IPS-11a (cell line): ENCODE data around the gene SEMA3E.
"Not testable (repeated sequence)": the region's sequence is repeated elsewhere in the genome, so short reads cannot be mapped to it uniquely, and the experiment has no call there.

ENCODE experiments used
- H3K4me3 ChIP-seq: one replicate; pipeline ENCODE4 v1.5.1; 2013; ENCODE audit warnings: low read depth, low read length, control low read depth

Gene SEMA3E

GRCh38 chr7:83562960-83563359, 86.0 kb downstream of the SEMA3E start:
- H3K4me3 ChIP-seq, result no peak overlapping the region

GRCh38 chr7:83562289-83562688, 86.7 kb downstream of the SEMA3E start:
- no peak overlapping the region for H3K4me3 ChIP-seq

- H3K4me3 ChIP-seq, result no peak overlapping the region
Observed at GRCh38 chr7:83559887-83560286, 89.1 kb downstream of the SEMA3E start.

- H3K4me3 ChIP-seq, result not testable (repeated sequence)
Observed at GRCh38 chr7:83552556-83552955, 96.4 kb downstream of the SEMA3E start.

GRCh38 chr7:83550100-83550499, 98.8 kb downstream of the SEMA3E start:
- H3K4me3 ChIP-seq, result no peak overlapping the region

GRCh38 chr7:83548250-83548649, 100.7 kb downstream of the SEMA3E start:
- no peak overlapping the region for H3K4me3 ChIP-seq

- no peak overlapping the region for H3K4me3 ChIP-seq
Observed at GRCh38 chr7:83547526-83547925, 101.4 kb downstream of the SEMA3E start.

- no peak overlapping the region for H3K4me3 ChIP-seq
Observed at GRCh38 chr7:83546586-83546985, 102.4 kb downstream of the SEMA3E start.

- no peak overlapping the region for H3K4me3 ChIP-seq
Observed at GRCh38 chr7:83541187-83541960, 107.6 kb downstream of the SEMA3E start.

GRCh38 chr7:83534488-83534887, 114.5 kb downstream of the SEMA3E start:
- no peak overlapping the region for H3K4me3 ChIP-seq

GRCh38 chr7:83532219-83532618, 116.7 kb downstream of the SEMA3E start:
- H3K4me3 ChIP-seq, result no peak overlapping the region

- no peak overlapping the region for H3K4me3 ChIP-seq
Observed at GRCh38 chr7:83531766-83532165, 117.2 kb downstream of the SEMA3E start.

- H3K4me3 ChIP-seq, result no peak overlapping the region
Observed at GRCh38 chr7:83528925-83529423, 120.0 kb downstream of the SEMA3E start.

- H3K4me3 ChIP-seq, result no peak overlapping the region
Observed at GRCh38 chr7:83524277-83525075, 124.5 kb downstream of the SEMA3E start.

GRCh38 chr7:83520726-83521125, 128.2 kb downstream of the SEMA3E start:
- no peak overlapping the region for H3K4me3 ChIP-seq

- H3K4me3 ChIP-seq, result no peak overlapping the region
Observed at GRCh38 chr7:83519240-83519639, 129.7 kb downstream of the SEMA3E start.

GRCh38 chr7:83517035-83517700, 131.8 kb downstream of the SEMA3E start:
- no peak overlapping the region for H3K4me3 ChIP-seq

GRCh38 chr7:83514977-83515376, 134.0 kb downstream of the SEMA3E start:
- no peak overlapping the region for H3K4me3 ChIP-seq

- H3K4me3 ChIP-seq, result no peak overlapping the region
Observed at GRCh38 chr7:83509255-83510021, 139.5 kb downstream of the SEMA3E start.

GRCh38 chr7:83504330-83504729, 144.6 kb downstream of the SEMA3E start:
- H3K4me3 ChIP-seq, result no peak overlapping the region

- H3K4me3 ChIP-seq, result no peak overlapping the region
Observed at GRCh38 chr7:83502636-83503035, 146.3 kb downstream of the SEMA3E start.
